DOHH2 (cell line): ENCODE data around the gene CCDC102A.

ENCODE experiments used
- H3F3A ChIP-seq: fragments of 200-600 bp; sonication (generic), shearing (Covaris generic); 2 replicates; pipeline ENCODE4 v1.6.0; 2016; ENCODE audit warnings: antibody characterized with exemption, mild to moderate bottlenecking; ENCODE audit not compliant: control insufficient read depth, insufficient read depth
- H3K27ac ChIP-seq: fragments of 200-600 bp; sonication (generic); 2 replicates; pipeline ENCODE4 v1.5.1; 2014; ENCODE audit warnings: low read depth, mild to moderate bottlenecking, low read length, moderate library complexity
- H3K27me3 ChIP-seq: fragments of 200-600 bp; sonication (generic); 2 replicates; pipeline ENCODE4 v1.6.1; 2014; ENCODE audit warnings: mild to moderate bottlenecking, low read length, mixed read lengths; ENCODE audit not compliant: control insufficient read depth
- H3K36me3 ChIP-seq: fragments of 200-600 bp; sonication (generic); 2 replicates; pipeline ENCODE4 v1.6.1; 2014; ENCODE audit warnings: mild to moderate bottlenecking, low read length, moderate library complexity, mixed read lengths; ENCODE audit not compliant: control insufficient read depth
- H3K4me1 ChIP-seq: fragments of 200-600 bp; sonication (generic); 2 replicates; pipeline ENCODE4 v1.6.1; 2014; ENCODE audit warnings: mild to moderate bottlenecking, low read length, mixed read lengths; ENCODE audit not compliant: control insufficient read depth
- H3K4me2 ChIP-seq: fragments of 200-600 bp; sonication (generic); 2 replicates; pipeline ENCODE4 v1.6.0; 2014; ENCODE audit warnings: mild to moderate bottlenecking, low read length, moderate library complexity
- H3K4me3 ChIP-seq: fragments of 200-600 bp; sonication (generic); 2 replicates; pipeline ENCODE4 v1.5.1; 2014; ENCODE audit warnings: mild to moderate bottlenecking, low read length, mixed read lengths
- H3K79me2 ChIP-seq: fragments of 200-600 bp; sonication (generic); 2 replicates; pipeline ENCODE4 v1.6.1; 2014; ENCODE audit warnings: mild to moderate bottlenecking, low read length, mixed read lengths; ENCODE audit not compliant: control insufficient read depth
- H3K9me2 ChIP-seq: fragments of 200-600 bp; sonication (generic); replicated peaks from 2 replicates; pipeline ENCODE4 v1.6.1; 2014; ENCODE audit warnings: mild to moderate bottlenecking, low read length, mixed read lengths; ENCODE audit not compliant: control insufficient read depth
- H3K9me3 ChIP-seq: fragments of 200-600 bp; sonication (generic); 2 replicates; pipeline ENCODE4 v1.6.1; 2014; ENCODE audit warnings: antibody characterized with exemption, low read length, mixed read lengths; ENCODE audit not compliant: control insufficient read depth, insufficient read depth
- H4K20me1 ChIP-seq: fragments of 200-600 bp; sonication (generic); 2 replicates; pipeline ENCODE4 v1.6.0; 2014; ENCODE audit warnings: low read depth, mild to moderate bottlenecking, antibody characterized with exemption, low read length, moderate library complexity; ENCODE audit not compliant: control insufficient read depth, insufficient read depth
- CTCF ChIP-seq: fragments of 200-600 bp; sonication (generic); IDR thresholded peaks from one replicate; pipeline ENCODE4 v1.5.1; 2014; ENCODE audit warnings: antibody characterized with exemption, mild to moderate bottlenecking, low read depth, low read length; ENCODE audit not compliant: poor library complexity, severe bottlenecking
- EZH2phosphoT487 ChIP-seq: fragments of 200-600 bp; sonication (generic); IDR thresholded peaks from 2 replicates; pipeline ENCODE4 v1.6.1; 2017; ENCODE audit warnings: borderline replicate concordance, mild to moderate bottlenecking, antibody characterized with exemption, low read length, moderate library complexity, mixed read lengths

Gene CCDC102A

GRCh38 chr16:57537194-57537505 lies 779 bp upstream of the CCDC102A start:
- Histone ChIP-seq H3K4me3 (peak overlapping the region; percentile 77), H3K4me1 (peaks cover 91% of the 10 kb centered on the region)

GRCh38 chr16:57535680-57536305 lies 578 bp downstream of the CCDC102A start:
- H3K27ac ChIP-seq = peak overlapping the region; percentile 93
- peaks cover 86% of the 10 kb centered on the region for H3K4me1 ChIP-seq

More at GRCh38 chr16:57537194-57537505, 779 bp upstream of the CCDC102A start:
- Histone ChIP-seq H4K20me1 (no peaks in the 10 kb centered on the region; the same call in 1 of the 2 replicates), H3K79me2 (no peaks in the 10 kb centered on the region), H3K36me3 (no peaks in the 10 kb centered on the region), H3K9me2 (no peaks in the 10 kb centered on the region), H3F3A (peaks cover 30% of the 10 kb centered on the region), H3K9me3 (no peaks in the 10 kb centered on the region), H3K27ac (peak overlapping the region; percentile 93), H3K27me3 (no peaks in the 10 kb centered on the region), H3K4me2 (peak overlapping the region; percentile 99)
- no peak for TF ChIP-seq CTCF
- no peak for TF ChIP-seq EZH2phosphoT487

GRCh38 chr16:57534881-57535658 lies 1.3 kb downstream of the CCDC102A start:
- no peak overlapping the region for H3K27ac ChIP-seq
- TF ChIP-seq CTCF = no peak
- H3K4me1 ChIP-seq = peaks cover 86% of the 10 kb centered on the region
- no peaks in the 10 kb centered on the region; the same call in 1 of the 2 replicates for H4K20me1 ChIP-seq
- H3K4me2 ChIP-seq = peak overlapping the region; percentile 93
- H3K4me3 ChIP-seq = peak overlapping the region; percentile 85
- H3K9me2 ChIP-seq = no peaks in the 10 kb centered on the region
- H3F3A ChIP-seq = peaks cover 30% of the 10 kb centered on the region
- H3K9me3 ChIP-seq = no peaks in the 10 kb centered on the region
- no peaks in the 10 kb centered on the region for H3K36me3 ChIP-seq
- H3K79me2 ChIP-seq = no peaks in the 10 kb centered on the region
- H3K27me3 ChIP-seq = no peaks in the 10 kb centered on the region

More at GRCh38 chr16:57535680-57536305, 578 bp downstream of the CCDC102A start:
- Histone ChIP-seq H4K20me1 (no peaks in the 10 kb centered on the region; the same call in 1 of the 2 replicates), H3K36me3 (no peaks in the 10 kb centered on the region), H3F3A (peaks cover 30% of the 10 kb centered on the region), H3K27me3 (no peaks in the 10 kb centered on the region), H3K4me2 (peak overlapping the region; percentile 99), H3K9me2 (no peaks in the 10 kb centered on the region), H3K9me3 (no peaks in the 10 kb centered on the region), H3K4me3 (peak overlapping the region; percentile 85), H3K79me2 (no peaks in the 10 kb centered on the region)
- TF ChIP-seq CTCF = peak; percentile 22
- no peak for TF ChIP-seq EZH2phosphoT487
